HG03095 (cell line): ENCODE measurements around the gene GAL3ST3.
"Not testable (repeated sequence)": the region's sequence is repeated elsewhere in the genome, so short reads cannot be mapped to it uniquely, and the experiment has no call there.

Experiments
- ATAC-seq: cut with Tn5 transposase; IDR thresholded peaks from one replicate; pipeline ENCODE4 v1.9.1; 2021; ENCODE audit warnings: moderate library complexity; ENCODE audit not compliant: unreplicated experiment

The GAL3ST3 gene

GRCh38 chr11:66014804-66015453 is 34.0 kb downstream of the GAL3ST3 start:
- ATAC-seq, result no peak

GRCh38 chr11:66013762-66014100 is 35.2 kb downstream of the GAL3ST3 start:
- no peak for ATAC-seq

- ATAC-seq, result no peak
Measured at GRCh38 chr11:66012946-66013761, 35.8 kb downstream of the GAL3ST3 start.

GRCh38 chr11:66012371-66012945 is 36.5 kb downstream of the GAL3ST3 start:
- ATAC-seq, result no peak

GRCh38 chr11:66011785-66012303 is 37.1 kb downstream of the GAL3ST3 start, which contains the start of gene CST6:
CST6 (plus strand) TSS chr11:66012008; CDS start chr11:66012045, 37 bp downstream.
- ATAC-seq, result no peak

- ATAC-seq, result no peak
Measured at GRCh38 chr11:66011239-66011784, 37.6 kb downstream of the GAL3ST3 start.

GRCh38 chr11:66010036-66010435 is 38.9 kb downstream of the GAL3ST3 start:
- not testable (repeated sequence) for ATAC-seq

- ATAC-seq, result no peak
Measured at GRCh38 chr11:66008468-66009101, 40.4 kb downstream of the GAL3ST3 start.

GRCh38 chr11:66008095-66008467 is 40.9 kb downstream of the GAL3ST3 start:
- no peak for ATAC-seq

GRCh38 chr11:66007201-66007634 is 41.7 kb downstream of the GAL3ST3 start:
- no peak for ATAC-seq

- ATAC-seq, result no peak
Measured at GRCh38 chr11:66006891-66007176, 42.1 kb downstream of the GAL3ST3 start.

- ATAC-seq, result no peak
Measured at GRCh38 chr11:66006134-66006890, 42.6 kb downstream of the GAL3ST3 start.

GRCh38 chr11:66004186-66004585 is 44.8 kb downstream of the GAL3ST3 start:
- ATAC-seq, result no peak

GRCh38 chr11:66003291-66003690 is 45.7 kb downstream of the GAL3ST3 start:
- ATAC-seq, result no peak

GRCh38 chr11:66002648-66003225 is 46.2 kb downstream of the GAL3ST3 start:
- ATAC-seq, result peak; percentile 34

- peak; percentile 68 for ATAC-seq
Measured at GRCh38 chr11:66001942-66002647, 46.9 kb downstream of the GAL3ST3 start, which contains the start of the genes BANF1 and EIF1AD. BANF1 (plus strand) TSS chr11:66002503; CDS start chr11:66003251, 748 bp downstream. EIF1AD (minus strand) TSS chr11:66002157; CDS start chr11:66000389, 1,768 bp downstream.

- ATAC-seq, result no peak
Measured at GRCh38 chr11:65997286-65997685, 51.7 kb downstream of the GAL3ST3 start.

GRCh38 chr11:65992056-65992455 is 56.9 kb downstream of the GAL3ST3 start:
- ATAC-seq, result no peak
